Measurements from ENCODE around the gene SMYD3.

DNA sequence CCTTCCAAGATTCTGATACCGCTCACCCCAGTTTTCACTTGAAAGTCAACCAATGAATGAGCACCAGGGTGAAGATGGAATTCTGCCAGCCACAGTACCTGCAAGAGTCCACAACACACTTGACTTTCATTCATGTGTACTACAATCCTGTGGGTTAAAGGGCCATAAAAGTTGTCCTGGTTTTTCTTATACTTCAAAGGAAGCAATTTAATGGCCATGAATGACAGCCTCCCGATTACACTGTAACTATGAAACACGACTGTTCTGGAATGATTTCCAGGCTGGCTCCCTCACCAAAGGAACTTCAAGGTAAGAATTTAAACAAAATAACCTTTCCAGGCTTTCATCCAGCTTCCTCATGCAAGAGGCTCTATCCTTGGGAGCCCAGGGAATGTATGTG, 502.8 kb downstream of the SMYD3 start:
- TF ChIP-seq POLR2A (IDR thresholded peaks at IDR 0.05; ENCODE audit: low read length) (no peak), GATA1 (IDR thresholded peaks at IDR 0.05; ENCODE audit: low read depth, low read length) (no peak)
